GM18951 (cell line): Measurements from ENCODE around the gene LRPAP1.

ENCODE experiments used
- POLR2A ChIP-seq: IDR thresholded peaks from 4 replicates; pipeline ENCODE4 v1.6.1; 2011; ENCODE audit warnings: mild to moderate bottlenecking; ENCODE audit not compliant: insufficient read length, insufficient read depth; ENCODE audit errors: extremely low read depth
- in situ Hi-C: fragments of 300-500 bp; cut with MboI; formaldehyde crosslinking; loops from one replicate; pipeline ENCODE4 v1.12.0; 2022; ENCODE audit warnings: low sequenced_read_pairs, mixed read lengths, inconsistent platforms; ENCODE audit not compliant: unreplicated experiment

Gene LRPAP1

GRCh38 chr4:3527914-3528876 is 4.0 kb downstream of the LRPAP1 start:
- in situ Hi-C loops = no loop called here
- TF ChIP-seq POLR2A = no peak

GRCh38 chr4:3527101-3527913 is 4.9 kb downstream of the LRPAP1 start:
- in situ Hi-C loops = no loop called here
- TF ChIP-seq POLR2A = no peak

GRCh38 chr4:3526456-3526855 is 5.8 kb downstream of the LRPAP1 start:
- in situ Hi-C loops = no loop called here
- TF ChIP-seq POLR2A = no peak

GRCh38 chr4:3525532-3526430 is 6.4 kb downstream of the LRPAP1 start:
- no peak for TF ChIP-seq POLR2A

GRCh38 chr4:3524920-3525319 is 7.3 kb downstream of the LRPAP1 start:
- in situ Hi-C loops = no loop called here
- TF ChIP-seq POLR2A = no peak

More at GRCh38 chr4:3525532-3526430, 6.4 kb downstream of the LRPAP1 start:
- in situ Hi-C loops = no loop called here

- TF ChIP-seq POLR2A = no peak
- in situ Hi-C loops = no loop called here
These were observed 7.9 kb downstream of the LRPAP1 start for GRCh38 chr4:3524349-3524748.

- no peak for TF ChIP-seq POLR2A
- in situ Hi-C loops = no loop called here
These were observed 8.5 kb downstream of the LRPAP1 start for GRCh38 chr4:3523628-3524221.

- in situ Hi-C loops = no loop called here
- TF ChIP-seq POLR2A = no peak
These were observed 9.0 kb downstream of the LRPAP1 start for GRCh38 chr4:3523146-3523627.

- in situ Hi-C loops = no loop called here
- TF ChIP-seq POLR2A = no peak
These were observed 9.6 kb downstream of the LRPAP1 start for GRCh38 chr4:3522651-3523050.

GRCh38 chr4:3522326-3522640 is 9.9 kb downstream of the LRPAP1 start:
- in situ Hi-C loops = no loop called here
- TF ChIP-seq POLR2A = no peak

GRCh38 chr4:3521621-3522325 is 10.4 kb downstream of the LRPAP1 start:
- no peak for TF ChIP-seq POLR2A
- in situ Hi-C loops = no loop called here
